HG02970 (cell line): ENCODE results near the gene BBIP1.
A peak's percentile ranks its signal among the peaks of the same experiment; 100 is the strongest.
"Not testable (repeated sequence)": the region's sequence is repeated elsewhere in the genome, so short reads cannot be mapped to it uniquely, and the experiment has no call there.

Source experiments
- ATAC-seq: cut with Tn5 transposase; IDR thresholded peaks from one replicate; pipeline ENCODE4 v1.9.1; 2021; ENCODE audit warnings: mild to moderate bottlenecking, moderate library complexity, moderate number of reproducible peaks; ENCODE audit not compliant: unreplicated experiment, low FRiP score

BBIP1 gene

DNA sequence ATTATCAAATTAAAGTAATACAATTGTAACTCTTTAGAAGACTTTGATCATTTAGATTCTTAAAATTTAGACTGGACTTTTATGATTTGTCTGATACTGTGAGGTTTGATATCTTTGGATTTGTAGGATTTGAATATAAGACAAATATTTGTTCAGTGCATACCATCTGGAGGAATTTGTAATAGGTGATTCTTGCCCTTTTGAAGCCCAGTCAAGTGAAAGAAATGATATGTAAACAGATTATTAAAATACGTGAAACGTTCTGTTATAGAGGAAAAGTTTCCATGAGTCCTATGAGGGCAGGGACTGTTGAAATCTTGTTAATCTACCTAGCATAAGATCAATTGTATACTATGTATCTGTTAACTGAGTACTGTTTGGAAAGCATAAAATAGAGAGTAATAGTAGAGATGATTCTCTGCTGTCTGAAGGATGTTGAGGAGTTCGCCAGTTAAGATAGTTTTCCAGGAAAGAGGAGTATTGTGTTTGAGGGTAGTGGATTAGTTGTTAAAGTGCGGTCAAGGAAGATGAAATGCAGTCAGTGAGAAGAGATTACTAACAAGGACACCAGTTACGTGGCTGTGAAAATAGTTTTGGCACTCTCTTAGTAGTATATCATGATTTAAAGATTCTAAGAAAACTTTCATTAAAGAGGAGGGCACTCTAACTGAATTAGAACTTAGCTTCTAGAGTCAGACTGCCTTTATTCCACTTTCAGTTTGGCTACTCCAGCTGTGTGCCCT is 32.9 kb downstream of the BBIP1 start:
- no peak for ATAC-seq

DNA sequence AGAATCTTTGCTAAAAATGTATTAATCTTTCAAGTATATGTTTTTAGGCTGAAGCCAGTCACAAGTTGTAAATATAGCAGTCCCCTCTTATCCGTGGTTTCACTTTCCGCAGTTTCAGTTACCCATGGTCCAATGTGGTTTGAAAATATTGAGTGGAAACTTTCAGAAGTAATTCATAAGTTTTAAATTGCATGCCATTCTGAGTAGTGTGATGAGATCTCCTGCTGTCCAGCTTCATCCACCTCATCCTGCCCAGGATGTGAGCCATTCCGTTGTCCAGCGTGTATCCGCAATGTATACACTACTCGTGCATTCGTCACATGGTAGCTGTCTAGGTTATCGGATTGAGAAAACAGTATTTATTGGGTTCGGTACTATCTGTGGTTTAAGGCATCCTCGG is 35.1 kb downstream of the BBIP1 start:
- no peak for ATAC-seq

DNA sequence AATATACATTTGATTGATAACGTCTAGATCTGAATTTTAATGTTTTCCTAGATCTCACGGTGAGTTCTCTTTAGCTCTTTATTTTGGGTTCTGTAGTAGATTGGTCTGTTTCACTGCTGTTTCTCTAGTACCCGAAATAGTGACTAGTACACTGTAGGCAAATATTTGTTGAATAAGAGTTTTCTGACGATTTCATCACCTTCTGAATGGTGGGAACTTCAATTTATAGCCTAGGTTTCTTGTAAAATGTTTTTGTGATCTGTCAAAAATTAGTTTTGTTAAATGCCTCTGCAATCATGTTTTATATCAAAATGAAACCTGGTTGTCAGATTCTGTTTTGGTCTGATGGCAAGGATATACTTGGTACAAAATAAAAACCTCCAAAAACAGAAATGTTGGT is 37.1 kb downstream of the BBIP1 start:
- no peak for ATAC-seq

DNA sequence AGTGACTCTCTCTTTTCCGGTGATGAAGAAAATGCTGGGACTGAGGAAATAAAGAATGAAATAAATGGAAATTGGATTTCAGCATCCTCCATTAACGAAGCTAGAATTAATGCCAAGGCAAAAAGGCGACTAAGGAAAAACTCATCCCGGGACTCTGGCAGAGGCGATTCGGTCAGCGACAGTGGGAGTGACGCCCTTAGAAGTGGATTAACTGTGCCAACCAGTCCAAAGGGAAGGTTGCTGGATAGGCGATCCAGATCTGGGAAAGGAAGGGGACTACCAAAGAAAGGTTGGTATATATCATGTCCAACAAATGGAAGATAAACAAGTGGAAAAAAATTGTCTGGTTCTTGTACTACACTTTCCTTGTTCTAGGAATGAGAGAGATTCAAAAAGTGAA is 37.7 kb downstream of the BBIP1 start:
- ATAC-seq, result no peak

DNA sequence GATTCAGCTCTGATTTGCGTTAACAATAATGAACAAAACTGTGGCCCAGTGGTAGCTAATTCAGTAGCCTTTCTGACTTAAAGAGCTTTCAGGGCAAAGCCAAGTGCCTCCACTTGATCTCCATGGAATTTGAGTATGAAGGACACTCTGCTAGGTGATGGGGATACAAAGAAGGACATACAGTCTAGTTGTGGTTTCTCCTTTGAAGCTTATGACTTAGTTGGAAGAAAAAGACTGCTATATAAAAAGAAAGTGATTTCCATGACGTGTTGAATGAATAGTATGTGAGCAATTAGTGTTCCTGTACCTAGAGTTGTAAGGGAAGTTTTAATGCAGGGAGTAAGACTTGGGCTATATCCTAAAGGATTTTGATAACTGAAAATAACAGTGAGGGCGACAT is 39.0 kb downstream of the BBIP1 start:
- ATAC-seq, result no peak

DNA sequence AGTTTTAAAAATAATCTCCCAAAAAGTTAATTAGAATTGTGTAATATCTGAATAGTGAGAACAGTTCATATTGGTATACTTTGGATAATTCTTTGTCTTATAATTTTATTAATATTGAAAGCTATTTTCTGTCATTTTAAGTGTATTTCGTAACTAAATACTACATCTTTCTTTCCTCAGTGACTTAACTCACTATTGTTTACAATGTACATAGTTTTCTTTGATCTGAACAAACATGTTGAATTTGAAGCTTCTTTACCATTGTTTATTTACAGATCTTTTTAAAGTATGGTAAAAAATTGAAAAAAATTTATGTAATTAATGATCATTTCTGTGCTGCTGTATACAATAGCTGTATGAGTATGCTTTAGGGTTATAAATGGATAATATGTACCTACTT is 42.2 kb downstream of the BBIP1 start:
- no peak for ATAC-seq

DNA sequence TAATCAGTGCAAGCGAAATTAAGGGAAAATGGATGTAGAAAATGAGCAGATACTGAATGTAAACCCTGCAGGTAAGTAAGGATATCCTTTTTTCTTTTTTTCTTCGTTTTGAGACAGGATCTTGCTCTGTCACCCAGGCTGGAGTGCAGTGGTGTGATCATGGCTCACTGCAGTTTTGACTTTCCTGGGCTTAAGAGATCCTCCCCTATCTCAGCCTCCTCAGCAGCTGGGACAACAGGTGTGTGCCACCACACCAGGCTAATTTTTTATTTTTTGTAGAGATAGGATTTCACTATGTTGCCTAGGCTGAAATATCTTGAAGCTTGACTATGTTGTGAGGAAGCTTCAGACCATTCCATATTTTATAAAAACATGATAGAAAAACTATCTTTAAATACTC is 43.0 kb downstream of the BBIP1 start:
- ATAC-seq, result no peak

DNA sequence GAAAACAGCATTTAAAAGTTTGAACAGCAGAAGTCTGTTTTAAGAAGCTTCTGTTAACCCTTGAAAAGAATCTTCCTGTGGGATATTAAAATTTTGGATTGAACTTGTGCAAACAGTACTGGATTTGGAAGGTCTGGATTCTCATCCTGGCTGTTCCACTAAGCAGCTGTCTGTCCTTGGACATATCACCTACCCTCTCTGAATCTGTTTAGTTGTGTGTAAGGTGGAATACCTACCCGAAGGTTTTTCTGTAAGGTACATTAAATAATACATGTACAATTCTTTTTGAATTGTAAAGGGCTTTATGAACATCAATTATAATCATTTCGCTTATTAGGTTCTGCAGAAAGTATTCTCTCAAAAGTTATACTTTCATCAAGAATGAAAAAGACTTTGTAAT is 45.0 kb downstream of the BBIP1 start:
- no peak for ATAC-seq

DNA sequence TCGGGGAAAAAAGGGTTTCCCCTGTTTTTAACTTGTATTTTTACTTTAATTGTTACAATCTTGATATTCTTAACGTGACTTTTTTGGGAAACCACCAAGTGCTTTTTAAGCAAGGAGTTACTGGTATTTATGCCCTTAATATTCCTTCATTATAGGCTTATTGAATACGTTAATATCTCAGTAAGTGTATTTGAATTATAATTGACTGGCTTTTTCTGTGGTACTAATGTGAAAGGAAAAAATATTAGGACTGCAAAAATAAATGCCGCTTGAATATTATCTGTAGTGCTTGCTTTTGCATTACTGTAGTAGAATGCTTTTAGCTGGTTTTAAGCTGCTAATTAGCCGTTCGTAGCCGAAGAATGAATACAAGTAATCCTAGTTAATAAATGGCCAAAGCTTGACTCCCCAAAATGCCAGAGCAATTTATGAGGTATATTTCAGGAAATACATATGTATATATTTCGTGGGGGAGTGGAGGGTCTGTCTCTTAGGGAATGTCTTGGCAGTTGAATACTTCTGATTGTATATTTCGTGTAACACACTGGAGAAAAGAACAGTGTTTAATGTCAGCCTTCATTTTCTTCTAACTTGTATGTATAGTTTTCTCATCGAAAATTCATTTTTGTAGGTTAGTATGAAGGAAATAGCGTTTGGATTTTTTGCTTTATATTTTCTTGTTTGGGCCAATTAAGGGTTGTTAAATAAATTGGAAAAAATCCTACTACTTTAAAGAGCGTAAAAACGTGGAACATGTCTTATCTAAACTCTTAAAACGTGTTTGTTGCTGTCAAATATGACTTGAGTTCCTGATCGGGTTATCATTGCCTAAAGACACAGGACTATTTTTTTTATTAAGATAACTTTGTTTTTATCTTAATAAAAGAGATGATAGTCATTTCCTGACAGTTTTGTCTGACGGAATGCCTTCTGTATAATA is 45.7 kb downstream of the BBIP1 start:
- ATAC-seq, result no peak

DNA sequence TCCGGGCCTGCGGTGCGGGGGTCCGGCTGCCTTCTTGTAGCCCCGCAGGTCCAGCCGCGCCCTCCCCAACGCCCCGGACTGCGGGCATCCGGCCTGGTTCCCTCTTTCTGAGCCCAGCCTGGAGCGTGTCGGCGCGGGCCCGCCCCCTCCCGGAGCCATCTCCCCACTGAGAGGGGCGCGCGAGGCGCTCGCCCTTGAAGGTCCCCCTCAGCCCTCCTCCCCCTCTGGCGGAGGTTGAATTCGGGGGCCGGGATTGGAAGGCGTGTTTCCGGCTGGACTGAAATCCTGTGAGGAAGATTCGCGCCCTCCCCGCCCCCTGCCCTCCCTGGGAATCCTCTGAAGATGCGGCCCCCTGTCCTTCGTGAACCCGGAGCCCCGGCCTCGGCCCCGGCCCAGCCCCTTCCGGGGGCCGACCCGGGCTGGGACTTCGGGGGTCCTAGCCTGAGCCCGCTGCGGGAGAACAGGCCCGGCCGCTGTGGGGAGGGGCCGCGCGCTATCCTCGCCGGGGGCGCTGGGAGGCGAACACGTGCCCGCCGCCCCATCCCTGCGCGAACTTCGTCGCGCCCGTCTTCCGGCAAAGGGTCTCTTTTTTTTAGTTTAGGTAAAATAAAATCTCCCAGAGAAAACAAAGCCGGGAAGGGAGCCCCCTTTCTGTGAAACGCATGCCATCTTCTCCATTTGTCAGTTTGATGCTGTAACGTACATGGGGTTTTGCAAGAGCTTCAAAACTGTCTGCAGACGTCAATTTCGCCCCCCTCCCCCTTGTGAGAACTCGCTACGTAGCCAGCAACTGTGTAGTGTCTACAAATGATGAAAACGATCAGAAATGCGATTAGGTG is 46.6 kb downstream of the BBIP1 start:
- ATAC-seq, result peak; percentile 35

DNA sequence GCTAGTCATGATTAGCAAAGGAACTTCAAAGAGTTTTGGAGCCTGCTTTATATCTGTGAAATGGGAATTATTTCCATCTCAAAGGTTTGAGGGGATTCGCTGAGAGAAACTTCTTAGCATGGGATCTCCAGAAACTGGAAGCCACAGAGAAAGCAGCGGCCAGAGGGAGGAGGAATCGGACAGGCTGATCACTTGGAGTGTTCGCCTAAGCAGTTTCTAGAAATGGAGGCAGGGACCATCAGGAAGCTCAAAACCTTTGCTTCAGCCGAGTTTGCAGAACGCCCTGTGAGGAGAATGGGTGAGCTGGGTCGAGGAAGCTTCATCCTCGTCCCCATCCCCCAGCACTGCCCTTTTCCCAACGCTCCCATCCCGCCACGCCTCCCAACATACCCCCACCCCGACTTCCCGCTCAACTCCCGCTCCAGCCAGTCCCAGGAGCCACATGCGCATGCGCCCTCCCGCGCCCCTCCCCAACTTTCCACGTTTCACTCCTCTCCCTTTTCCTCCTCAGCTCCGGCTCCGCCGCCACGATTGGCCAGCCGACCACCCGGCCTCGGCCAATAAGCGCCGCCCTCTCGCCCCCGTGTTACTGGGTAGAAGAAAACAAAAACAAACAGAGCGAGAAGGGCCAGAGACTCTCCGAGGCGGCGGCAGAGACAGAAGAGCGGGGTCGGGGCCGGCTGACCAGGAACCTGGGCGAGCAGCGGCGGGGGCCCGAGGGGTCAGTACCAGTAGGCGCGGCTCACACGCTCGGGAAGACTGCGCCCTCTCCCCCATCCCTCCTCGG is 47.5 kb downstream of the BBIP1 start, which contains the start of gene PDCD4:
Gene PDCD4, plus strand, starts transcription at position 631 of the 787 bp plus-strand sequence. CDS start 4,100 bp downstream, outside the sequence.
- peak; percentile 68 for ATAC-seq

DNA sequence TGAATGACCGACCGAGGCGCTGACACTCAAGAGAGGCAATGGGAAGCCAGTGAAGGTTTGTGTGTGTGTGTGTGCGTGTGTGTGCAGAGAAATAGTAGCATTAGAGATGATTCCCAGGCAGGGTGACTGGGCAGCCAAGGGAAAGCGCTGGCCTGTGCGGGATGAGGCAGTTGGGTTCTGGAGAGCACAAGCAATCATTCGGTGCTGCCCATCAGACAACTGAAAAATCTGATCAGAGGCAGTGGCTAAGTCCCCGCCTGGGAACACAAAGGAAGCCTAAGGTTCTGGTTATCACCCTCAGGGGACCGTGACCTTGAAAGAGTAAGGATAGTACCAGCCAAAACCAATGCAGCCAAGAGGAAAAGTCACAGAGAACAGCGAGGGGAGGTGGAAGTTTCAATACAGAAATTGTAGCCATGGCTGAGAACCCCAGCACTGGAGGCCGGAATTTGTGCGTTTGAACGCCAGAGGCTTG is 48.1 kb downstream of the BBIP1 start:
- ATAC-seq, result no peak

DNA sequence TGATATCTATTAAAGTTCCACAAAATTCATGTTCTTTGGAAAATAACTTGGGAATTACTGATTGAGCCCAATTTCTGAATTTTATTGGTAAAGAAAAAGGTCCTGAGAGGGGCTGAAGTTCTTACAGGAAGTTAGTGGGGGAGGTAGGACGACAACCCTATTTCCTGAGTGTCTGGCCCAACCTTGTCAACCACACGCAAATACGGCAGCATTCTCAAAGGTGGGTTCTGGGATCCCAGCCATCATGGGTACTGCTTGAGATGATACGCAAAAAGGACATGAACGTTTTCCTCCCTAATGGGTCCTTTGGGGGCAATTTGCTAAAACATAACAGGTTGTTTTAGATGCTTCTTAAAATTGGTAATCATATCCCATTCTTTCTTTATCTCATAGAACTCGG is 50.0 kb downstream of the BBIP1 start:
- ATAC-seq, result no peak

DNA sequence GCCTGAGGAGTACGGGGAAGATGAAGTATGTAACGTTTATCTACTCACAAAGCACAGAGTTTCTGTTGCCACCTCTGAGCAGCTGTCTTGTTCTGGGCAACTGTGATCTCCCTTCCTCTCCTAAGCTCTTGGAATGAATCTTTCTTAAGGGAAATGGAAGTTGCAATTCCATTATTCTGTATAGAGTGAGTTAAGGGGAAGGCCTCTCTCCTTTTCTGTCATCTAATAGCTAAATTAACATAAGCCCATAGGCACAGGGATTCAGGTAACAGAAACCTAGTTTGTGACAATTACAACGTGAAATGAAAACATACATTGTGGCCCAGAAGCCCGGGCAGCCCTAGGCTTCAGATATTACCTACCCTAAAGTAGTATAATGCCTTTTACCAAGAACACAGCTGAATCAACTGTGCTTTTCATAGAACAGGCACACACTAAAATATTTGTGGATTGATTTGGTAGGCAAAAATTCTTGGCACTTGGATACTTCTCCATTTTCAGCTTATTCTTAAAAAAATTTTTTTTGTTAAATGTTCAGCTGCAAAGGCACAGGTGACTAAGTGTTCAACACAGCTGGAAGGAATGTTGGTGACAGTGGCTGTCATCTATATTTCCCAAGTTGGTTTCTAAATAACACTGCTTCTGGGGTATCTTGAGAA is 51.0 kb downstream of the BBIP1 start:
- ATAC-seq, result no peak

DNA sequence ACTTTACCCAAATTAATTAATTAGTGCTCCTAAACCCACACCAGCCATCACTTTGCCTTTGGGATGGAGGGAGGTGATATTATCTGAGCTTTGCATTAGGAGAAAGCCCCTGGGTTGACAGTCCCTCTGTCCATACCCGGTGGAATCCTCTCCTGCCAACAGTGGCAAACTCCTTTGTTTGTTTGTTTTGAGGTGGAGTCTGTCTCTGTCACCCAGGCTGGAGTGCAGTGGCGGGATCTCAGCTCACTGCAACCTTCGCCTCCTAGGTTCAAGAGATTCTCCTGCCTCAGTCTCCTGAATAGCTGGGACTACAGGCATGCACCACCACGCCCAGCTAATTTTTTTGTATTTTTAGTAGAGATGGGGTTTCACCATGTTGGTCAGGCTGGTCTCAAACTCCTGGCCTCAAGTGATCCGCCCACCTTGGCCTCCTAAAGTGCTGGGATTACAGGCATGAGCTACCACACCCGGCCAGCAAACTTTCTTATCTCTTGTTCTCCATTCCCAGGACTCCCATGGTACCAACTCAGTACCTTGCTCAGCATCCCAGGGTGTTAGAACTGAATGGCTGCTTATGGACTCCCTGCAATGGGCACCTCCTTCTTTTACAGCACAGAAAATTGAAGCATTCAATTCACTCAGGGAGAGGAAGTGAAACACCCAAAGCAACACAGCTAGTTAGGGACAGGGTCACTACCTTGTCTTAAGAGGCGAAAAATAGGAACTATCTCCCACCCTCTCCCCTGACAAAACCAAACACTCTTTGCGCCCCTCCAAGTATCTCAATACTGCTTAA is 51.8 kb downstream of the BBIP1 start:
- not testable (repeated sequence) for ATAC-seq

DNA sequence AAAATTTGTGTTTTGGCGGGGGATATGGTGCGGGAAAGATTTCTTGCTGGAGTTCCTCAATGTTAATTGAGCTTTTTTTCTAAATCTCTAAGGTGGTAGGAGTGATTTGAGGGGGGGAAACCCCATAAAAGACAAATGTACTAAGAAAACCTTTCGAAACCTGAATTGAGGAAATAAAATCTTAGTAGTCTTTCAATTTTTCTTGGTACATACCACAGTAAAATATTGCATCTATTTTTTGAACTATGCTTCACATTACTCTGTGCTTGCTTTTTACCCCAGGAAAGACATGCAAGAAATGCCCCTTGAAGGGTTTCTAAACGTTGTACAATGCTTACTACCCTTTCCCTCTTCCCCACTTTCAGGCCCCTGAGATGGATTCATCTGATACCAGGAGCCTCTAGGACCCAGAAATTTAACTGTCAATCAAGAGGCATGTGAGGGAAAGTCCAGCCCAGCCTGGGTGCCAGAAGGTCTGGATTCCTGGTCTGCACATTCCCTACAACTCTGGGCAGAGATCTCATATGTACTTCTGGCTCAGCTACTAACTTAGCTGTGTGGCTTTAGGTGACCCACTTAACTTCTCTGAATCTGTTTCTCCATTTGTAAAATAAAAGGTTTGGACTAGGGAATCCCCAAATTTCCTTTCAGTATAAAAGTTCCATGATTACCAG is 53.0 kb downstream of the BBIP1 start:
- no peak for ATAC-seq

DNA sequence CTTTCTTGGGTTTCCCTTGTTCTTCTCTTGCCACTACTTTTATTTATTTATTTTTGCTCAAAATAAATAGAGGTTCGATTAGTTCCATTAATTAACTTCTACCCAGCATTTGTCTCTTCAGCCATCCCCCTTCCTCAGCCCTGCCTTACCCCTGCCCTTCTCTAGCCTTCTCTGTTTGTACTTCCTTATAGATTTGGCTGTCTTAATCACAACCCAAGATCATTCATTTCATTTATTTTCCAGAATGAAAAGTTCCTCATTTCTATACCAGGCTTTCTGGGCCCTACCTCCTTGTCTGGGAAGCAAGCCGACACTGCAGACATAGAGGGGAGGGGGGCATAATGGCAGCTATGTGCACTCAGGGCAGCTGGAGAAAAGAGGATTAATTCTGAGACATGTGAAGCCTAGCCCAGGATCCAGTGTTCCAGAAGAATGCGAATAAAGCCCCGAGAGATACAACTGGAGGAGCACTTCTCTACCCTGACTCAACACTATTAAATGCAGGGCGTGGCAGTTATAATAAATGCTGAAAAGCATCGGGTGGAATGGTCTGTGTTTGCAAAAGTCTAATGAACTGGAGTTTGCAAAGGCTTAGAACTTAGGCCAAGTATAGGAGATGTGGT is 53.7 kb downstream of the BBIP1 start:
- no peak for ATAC-seq
